ENCODE results near the gene ERCC1.

GRCh38 chr19:45460807-45461347 is 37.2 kb upstream of the ERCC1 start:
- no peak for TF ChIP-seq FOXM1 (IDR thresholded peaks at IDR 0.05; ENCODE audit: borderline replicate concordance, low read depth)
- no peak for TF ChIP-seq RAD21 (IDR thresholded peaks at IDR 0.05; ENCODE audit: low read depth)
- TF ChIP-seq TCF12 (IDR thresholded peaks at IDR 0.05; ENCODE audit: low read depth), result no peak
- no peak for TF ChIP-seq REST (IDR thresholded peaks at IDR 0.05; ENCODE audit: low read depth)
- TF ChIP-seq USF1 (IDR thresholded peaks at IDR 0.05), result no peak
